ENCODE measurements around the gene SLC25A17.

Gene SLC25A17

DNA sequence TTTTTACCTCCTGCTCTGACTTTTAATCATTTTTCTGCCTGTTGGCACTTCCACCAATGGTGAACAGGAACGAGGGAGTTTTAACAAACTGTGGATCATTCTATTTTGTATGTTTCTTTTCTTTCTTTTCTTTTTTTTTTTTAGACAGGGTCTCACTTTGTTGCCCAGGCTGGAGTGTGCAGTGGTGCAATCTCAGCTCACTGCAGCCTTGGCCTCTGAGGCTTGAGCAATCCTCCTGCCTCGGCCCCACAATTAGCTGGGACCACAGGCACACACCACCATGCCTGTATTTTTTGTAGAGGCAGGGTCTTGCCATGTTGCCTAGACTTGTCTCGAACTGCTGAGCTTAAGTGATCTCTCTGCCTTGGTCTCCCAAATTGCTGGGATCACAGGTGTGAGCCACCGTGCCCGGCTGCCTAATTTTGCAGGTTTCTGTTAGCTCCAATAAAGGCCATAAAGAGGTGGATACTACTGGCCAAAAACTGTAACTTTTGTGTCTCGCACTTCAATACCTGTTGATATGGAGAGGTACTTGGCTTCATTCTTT is 59.8 kb downstream of the SLC25A17 start:
- TF ChIP-seq, protein P1, sequence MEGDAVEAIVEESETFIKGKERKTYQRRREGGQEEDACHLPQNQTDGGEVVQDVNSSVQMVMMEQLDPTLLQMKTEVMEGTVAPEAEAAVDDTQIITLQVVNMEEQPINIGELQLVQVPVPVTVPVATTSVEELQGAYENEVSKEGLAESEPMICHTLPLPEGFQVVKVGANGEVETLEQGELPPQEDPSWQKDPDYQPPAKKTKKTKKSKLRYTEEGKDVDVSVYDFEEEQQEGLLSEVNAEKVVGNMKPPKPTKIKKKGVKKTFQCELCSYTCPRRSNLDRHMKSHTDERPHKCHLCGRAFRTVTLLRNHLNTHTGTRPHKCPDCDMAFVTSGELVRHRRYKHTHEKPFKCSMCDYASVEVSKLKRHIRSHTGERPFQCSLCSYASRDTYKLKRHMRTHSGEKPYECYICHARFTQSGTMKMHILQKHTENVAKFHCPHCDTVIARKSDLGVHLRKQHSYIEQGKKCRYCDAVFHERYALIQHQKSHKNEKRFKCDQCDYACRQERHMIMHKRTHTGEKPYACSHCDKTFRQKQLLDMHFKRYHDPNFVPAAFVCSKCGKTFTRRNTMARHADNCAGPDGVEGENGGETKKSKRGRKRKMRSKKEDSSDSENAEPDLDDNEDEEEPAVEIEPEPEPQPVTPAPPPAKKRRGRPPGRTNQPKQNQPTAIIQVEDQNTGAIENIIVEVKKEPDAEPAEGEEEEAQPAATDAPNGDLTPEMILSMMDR (IDR thresholded peaks at IDR 0.05), result no peak

DNA sequence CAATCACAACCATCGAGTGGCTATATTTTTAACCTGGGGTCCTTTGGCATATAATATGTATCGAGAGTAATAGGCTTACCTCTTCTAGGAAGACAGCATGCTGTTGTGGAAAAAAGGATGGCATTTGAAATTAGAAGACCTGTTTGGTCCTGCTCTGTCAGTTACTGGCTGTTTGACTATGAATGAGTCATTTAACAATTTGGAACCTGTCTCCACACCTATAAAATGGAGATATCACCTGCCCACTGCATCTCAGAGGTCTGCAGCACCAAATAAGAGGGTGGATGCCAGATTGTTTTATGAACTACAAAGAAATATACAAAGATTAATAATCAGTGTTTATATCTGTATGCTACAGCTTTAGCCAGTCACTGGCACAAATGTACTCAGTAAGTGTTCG is 60.8 kb downstream of the SLC25A17 start:
- TF ChIP-seq, protein P1 (IDR thresholded peaks at IDR 0.05), result no peak

DNA sequence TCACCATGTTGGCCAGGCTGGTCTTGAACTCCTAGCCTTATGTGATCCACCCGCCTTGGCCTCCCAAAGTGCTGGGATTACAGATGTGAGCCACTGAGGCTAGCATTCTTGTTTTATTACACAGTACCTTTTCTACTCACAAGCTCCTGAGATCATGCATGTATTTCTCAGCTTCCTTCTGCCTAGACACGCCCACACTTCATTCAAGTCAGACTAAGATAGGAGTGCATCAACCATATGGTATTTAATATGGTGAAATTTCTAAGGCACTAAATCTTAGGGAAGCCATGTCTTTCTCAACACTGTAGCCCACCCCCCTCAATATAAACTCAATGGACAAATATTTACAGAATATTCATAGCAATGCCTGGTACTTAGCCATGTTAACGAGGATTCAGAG is 62.1 kb downstream of the SLC25A17 start:
- TF ChIP-seq, protein P1 (IDR thresholded peaks at IDR 0.05), result no peak

DNA sequence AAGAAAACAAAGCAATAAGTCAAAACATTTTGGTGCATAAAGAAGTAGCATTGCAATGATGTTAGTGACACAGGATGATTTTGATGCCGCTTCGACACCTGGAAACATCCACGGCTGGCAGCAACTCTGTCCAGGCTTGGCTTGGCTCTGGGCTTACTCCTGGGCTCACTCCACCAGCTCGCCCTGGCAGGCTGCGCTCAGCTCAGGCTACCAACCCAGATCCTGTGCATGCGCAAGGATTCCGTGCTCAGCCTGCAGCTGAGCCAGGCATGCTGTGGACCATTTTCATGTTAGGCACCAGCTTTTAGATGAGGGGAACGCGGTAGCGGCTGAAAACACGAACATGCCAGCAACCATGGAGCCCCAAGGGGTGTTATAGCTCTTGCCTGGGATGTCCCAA is 66.0 kb downstream of the SLC25A17 start:
- TF ChIP-seq, protein P1 (IDR thresholded peaks at IDR 0.05), result no peak

DNA sequence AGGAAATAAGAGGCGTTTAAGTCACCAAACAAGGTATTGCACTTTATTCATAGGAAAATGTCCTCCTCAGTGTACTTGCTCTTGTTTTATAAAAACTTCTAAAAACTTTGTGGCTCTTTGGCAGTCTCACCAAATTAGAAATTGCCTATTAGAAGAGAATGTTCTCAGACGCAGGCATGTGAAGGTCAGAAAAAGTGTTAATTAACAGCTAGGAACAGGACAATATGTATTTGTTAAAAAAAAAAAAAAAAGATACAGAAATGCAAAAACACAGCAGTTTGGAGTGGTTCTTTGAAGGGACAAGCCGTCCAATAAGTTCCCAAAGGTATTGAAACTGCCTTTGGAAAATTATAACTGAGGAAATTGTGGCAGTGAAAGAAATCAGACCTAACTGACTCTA is 67.9 kb downstream of the SLC25A17 start:
- TF ChIP-seq, protein P1 (IDR thresholded peaks at IDR 0.05), result no peak

DNA sequence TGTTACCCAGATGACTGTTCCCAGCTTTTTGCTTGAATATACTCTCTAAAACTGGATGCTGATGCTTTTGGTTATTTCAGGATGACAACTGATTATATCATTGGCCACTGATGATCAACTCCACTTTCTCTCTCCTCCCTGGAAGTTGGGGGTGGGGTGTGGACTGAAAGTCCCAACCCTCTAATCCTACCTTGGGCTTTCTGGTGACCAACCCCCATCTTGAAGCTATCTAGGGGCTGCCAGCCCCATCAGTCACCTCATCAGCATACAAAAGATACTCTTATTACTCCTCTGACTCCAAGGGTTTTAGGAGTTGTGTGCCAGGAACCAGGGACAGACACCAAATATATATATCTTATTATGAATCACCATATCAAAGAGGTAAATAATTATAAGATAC is 69.3 kb downstream of the SLC25A17 start:
- TF ChIP-seq, protein P1 (IDR thresholded peaks at IDR 0.05), result no peak

DNA sequence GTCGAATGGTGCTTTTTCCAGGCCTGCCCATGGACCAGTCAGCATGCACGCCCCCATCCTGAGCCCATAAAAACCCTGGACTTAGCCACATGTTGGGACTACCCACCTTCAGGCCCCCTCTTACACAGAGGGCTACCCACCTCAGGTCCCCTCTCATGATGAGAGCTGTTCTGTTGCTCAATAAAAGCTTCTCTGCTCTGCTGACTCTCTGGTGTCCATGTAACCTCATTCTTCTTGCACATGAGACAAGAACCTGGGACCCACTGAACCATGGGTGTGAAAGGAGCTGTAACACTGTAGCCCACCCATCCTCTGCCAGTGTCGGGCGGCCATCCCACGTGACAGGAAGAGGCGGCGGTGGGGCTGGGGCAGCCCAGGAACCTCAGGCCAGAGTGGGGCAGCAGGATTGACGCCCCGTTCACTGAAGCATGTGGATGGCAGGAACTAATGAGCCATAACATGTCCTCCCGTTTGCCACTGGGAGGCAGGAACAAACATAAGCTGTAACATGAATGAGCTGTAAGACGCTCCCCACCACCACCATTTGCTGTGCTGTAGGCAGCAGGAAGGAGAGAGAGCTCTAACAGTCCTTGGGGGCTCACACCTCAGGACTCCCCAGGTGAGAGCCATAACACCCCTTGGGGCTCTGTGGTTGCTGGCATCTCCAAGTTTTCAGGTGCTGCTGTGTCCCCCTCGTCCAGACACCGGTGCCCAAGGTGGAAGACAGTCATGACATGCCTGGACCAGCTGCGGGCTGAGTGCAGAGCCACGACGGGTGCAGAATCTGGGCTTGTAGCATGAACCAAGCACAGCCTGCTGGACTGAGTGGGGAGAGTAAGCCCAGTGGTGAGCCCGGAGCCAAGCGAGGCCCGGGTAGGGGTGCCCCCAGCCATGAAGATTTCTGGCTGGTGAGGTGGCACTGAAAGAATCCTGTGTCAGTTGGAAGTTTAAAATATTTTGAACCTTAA is 70.5 kb downstream of the SLC25A17 start:
- TF ChIP-seq, protein P1 (IDR thresholded peaks at IDR 0.05), result no peak
